Suprapubic skin (tissue), 3 donors: ENCODE data around the gene DDX1.

Source experiments
- POLR2AphosphoS5 ChIP-seq, 3 donors: sonication (generic); formaldehyde crosslinking; IDR thresholded peaks; one replicate each; pipeline ENCODE4 v1.6.1; 2017; ENCODE audit warnings: antibody characterized with exemption in 3 of 3
- TF ChIP-seq, protein P1 (sequence below), 2 donors: fragments of 200-600 bp in 1 of 2; fragments of 450-650 bp in 1 of 2; sonication (generic) in 1 of 2; IDR thresholded peaks; one replicate each; pipeline ENCODE4 v1.5.1; 2016 to 2019; ENCODE audit warnings: antibody characterized with exemption in 2 of 2, mild to moderate bottlenecking in 1 of 2, moderate library complexity in 1 of 2

DNA sequence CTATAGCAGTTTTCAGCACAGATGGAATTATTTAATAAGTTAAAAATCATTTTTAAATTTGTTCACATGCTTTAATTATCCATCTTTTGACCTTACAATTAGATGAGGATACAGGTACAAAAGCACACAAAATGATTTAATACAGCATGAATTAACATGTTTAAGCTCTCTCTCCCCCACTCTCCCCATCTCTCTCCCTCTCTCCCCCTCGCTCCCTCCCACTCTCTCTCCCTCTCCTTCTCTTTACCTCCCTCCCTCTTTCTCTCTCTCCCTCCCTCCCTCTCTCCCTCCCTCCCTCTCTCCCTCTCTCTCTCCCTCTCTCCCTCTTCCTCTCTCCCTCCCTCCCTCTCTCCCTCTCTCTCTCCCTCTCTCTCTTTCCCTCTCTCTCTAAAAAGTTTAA is 38.1 kb upstream of the DDX1 start:
- TF ChIP-seq, protein P1, sequence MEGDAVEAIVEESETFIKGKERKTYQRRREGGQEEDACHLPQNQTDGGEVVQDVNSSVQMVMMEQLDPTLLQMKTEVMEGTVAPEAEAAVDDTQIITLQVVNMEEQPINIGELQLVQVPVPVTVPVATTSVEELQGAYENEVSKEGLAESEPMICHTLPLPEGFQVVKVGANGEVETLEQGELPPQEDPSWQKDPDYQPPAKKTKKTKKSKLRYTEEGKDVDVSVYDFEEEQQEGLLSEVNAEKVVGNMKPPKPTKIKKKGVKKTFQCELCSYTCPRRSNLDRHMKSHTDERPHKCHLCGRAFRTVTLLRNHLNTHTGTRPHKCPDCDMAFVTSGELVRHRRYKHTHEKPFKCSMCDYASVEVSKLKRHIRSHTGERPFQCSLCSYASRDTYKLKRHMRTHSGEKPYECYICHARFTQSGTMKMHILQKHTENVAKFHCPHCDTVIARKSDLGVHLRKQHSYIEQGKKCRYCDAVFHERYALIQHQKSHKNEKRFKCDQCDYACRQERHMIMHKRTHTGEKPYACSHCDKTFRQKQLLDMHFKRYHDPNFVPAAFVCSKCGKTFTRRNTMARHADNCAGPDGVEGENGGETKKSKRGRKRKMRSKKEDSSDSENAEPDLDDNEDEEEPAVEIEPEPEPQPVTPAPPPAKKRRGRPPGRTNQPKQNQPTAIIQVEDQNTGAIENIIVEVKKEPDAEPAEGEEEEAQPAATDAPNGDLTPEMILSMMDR (IDR thresholded peaks at IDR 0.05) = no peak
- no peak for TF ChIP-seq POLR2AphosphoS5 (IDR thresholded peaks at IDR 0.05)
